GM12891 (cell line): ENCODE results near the gene HGD.

Experiments used
- POLR2A ChIP-seq: IDR thresholded peaks from 2 replicates; pipeline ENCODE4 v1.6.1; 2011; ENCODE audit warnings: low read depth, low read length, control low read depth
- POLR2AphosphoS5 ChIP-seq: IDR thresholded peaks from 2 replicates; pipeline ENCODE4 v1.6.1; 2011; ENCODE audit warnings: low read depth, low read length, control low read depth
- SPI1 ChIP-seq: IDR thresholded peaks from 2 replicates; pipeline ENCODE4 v1.6.1; 2011; ENCODE audit warnings: low read depth, low read length, control low read depth

GRCh38 chr3:120634539-120634938 lies 47.5 kb downstream of the HGD start:
- TF ChIP-seq POLR2A, result no peak
- no peak for TF ChIP-seq SPI1
- TF ChIP-seq POLR2AphosphoS5, result no peak
